ENCODE data around the gene RIT2.

The RIT2 gene

DNA sequence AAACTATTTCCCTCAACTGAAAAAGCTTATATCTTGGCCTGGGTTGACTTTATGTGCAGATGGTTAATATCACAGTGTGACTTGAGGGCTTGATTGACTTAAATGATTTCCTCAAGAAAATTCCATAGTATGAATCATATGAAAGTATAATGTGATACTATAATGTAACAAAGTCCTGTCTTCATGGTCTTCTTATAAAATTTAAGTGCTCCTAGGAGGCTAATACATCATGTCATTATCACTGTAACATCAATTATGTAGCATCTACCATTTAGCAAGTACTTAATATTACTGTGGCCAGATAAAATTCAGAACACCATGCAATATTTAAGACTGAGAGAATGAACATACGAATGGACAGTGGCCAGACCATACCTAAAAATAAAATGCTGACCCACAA lies 276.1 kb downstream of the RIT2 start:
- DNase-seq (ENCODE audit: low spot score in 2 of 2): no peak
- Mint-ChIP-seq H3K4me3 (no peak overlapping the region), H3K4me1 (no peaks in the 10 kb centered on the region), H3K27me3 (no peaks in the 10 kb centered on the region), H3K36me3 (ENCODE audit: insufficient read depth) (no peaks in the 10 kb centered on the region), H3K27ac (ENCODE audit: low read depth) (no peak overlapping the region), H3K9me3 (peaks cover 21% of the 10 kb centered on the region)
- ATAC-seq (replicated peaks; ENCODE audit: extremely low read depth, poor library complexity, severe bottlenecking): no peak

DNA sequence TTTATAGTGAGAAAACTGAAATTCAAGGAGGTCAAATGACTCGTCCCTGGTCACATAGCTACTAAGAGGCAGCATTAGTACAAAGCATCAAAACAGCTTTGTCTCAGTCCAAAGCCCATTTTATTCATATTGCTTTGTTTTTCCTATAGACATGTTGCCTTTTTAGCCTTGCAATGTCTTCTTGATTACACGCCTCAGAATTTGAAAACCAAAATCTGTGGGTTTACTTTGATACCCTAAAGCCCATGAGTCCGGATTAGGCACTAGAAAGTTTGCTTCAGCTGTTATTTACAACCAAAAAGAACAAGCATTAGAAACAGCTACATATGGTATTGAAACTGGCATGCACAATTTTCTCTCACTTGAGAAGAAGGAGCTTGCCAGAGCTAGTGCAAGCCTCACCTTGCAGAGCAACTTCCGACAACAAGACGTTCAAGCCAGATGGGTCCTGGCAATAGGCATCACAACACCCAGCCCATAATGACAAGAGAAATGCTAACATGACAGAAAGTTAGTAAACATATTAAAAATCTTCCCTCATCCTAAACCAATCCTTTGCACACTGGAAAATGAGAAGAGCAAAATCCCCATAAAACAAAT lies 276.8 kb downstream of the RIT2 start:
- Mint-ChIP-seq H3K9me3 (peaks cover 14% of the 10 kb centered on the region), H3K4me1 (no peaks in the 10 kb centered on the region), H3K27me3 (no peaks in the 10 kb centered on the region), H3K27ac (ENCODE audit: low read depth) (no peak overlapping the region), H3K36me3 (ENCODE audit: insufficient read depth) (no peaks in the 10 kb centered on the region), H3K4me3 (no peak overlapping the region)
- ATAC-seq (replicated peaks; ENCODE audit: extremely low read depth, poor library complexity, severe bottlenecking) (no peak), DNase-seq (ENCODE audit: low spot score in 2 of 2) (no peak)

DNA sequence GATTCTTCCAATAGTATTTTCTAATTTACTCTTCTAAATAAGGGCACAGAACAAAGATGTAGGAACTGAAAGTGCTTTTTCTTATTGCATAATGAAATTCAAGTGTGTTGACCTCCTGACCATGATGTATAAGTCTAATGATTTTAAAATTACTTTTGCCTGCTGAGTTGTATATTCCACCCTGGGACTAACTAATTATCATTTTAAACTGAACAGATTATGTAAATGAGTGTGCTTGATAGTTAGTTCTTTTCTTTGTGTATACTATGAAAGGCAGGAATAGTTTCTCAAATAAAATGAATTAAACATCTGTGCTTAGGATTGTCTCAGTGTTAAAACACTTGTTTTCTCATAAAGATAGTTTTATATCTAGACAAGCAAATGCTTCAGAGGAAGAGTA lies 284.5 kb downstream of the RIT2 start:
- ATAC-seq (replicated peaks; ENCODE audit: extremely low read depth, poor library complexity, severe bottlenecking) (no peak), DNase-seq (ENCODE audit: low spot score in 2 of 2) (no peak)
- no peaks in the 10 kb centered on the region for H3K36me3 Mint-ChIP-seq (ENCODE audit: insufficient read depth)
- H3K27ac Mint-ChIP-seq (ENCODE audit: low read depth): no peak overlapping the region
- H3K9me3 Mint-ChIP-seq: peaks cover 12% of the 10 kb centered on the region
- no peaks in the 10 kb centered on the region for H3K27me3 Mint-ChIP-seq
- no peaks in the 10 kb centered on the region for H3K4me1 Mint-ChIP-seq
- H3K4me3 Mint-ChIP-seq: no peak overlapping the region

DNA sequence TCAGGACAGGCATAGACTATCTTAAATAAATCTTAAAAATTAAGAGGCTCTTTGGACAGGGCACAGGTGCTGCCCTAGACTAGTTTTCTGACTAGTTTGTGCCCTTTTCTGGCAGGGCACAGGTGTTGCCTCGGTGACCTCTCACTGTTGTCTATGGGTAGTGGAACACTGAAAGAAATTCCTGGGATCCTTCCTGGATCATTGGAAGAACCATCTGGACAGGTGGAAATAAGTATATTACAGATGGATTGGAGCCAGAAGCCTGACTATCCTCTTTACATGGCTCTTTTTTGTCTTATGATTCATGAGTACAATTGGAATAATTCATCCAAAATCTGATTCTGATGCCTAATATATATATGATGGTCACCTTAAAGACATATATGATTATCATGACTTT lies 286.6 kb downstream of the RIT2 start:
- H3K4me1 Mint-ChIP-seq: no peaks in the 10 kb centered on the region
- H3K4me3 Mint-ChIP-seq: no peak overlapping the region
- DNase-seq (ENCODE audit: low spot score in 2 of 2): no peak
- peaks cover 12% of the 10 kb centered on the region for H3K9me3 Mint-ChIP-seq
- H3K27ac Mint-ChIP-seq (ENCODE audit: low read depth): no peak overlapping the region
- no peaks in the 10 kb centered on the region for H3K27me3 Mint-ChIP-seq
- no peak for ATAC-seq (replicated peaks; ENCODE audit: extremely low read depth, poor library complexity, severe bottlenecking)
- no peaks in the 10 kb centered on the region for H3K36me3 Mint-ChIP-seq (ENCODE audit: insufficient read depth)

DNA sequence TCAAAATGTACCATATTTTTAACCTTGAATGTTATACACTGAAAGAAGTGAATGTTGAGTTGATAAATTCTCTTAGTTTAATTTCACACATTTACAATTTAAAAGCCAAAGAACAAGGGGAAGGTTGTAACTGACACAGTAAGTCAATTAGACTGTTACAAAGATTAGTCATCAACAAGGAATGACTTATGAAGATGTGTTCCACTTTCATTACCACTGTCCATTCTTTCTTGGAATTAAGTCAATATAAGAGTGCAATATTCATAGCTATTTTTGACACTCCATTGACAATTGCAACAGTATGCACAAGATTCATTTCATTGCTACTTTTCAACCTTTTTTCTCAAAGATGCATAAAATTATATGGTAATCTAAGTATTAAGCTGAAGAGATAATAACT lies 291.3 kb downstream of the RIT2 start:
- Mint-ChIP-seq H3K4me1 (no peaks in the 10 kb centered on the region), H3K9me3 (peaks cover 6% of the 10 kb centered on the region), H3K4me3 (no peak overlapping the region), H3K27me3 (no peaks in the 10 kb centered on the region), H3K36me3 (ENCODE audit: insufficient read depth) (no peaks in the 10 kb centered on the region), H3K27ac (ENCODE audit: low read depth) (no peak overlapping the region)
- no peak for ATAC-seq (replicated peaks; ENCODE audit: extremely low read depth, poor library complexity, severe bottlenecking)
- DNase-seq (ENCODE audit: low spot score in 2 of 2): no peak

DNA sequence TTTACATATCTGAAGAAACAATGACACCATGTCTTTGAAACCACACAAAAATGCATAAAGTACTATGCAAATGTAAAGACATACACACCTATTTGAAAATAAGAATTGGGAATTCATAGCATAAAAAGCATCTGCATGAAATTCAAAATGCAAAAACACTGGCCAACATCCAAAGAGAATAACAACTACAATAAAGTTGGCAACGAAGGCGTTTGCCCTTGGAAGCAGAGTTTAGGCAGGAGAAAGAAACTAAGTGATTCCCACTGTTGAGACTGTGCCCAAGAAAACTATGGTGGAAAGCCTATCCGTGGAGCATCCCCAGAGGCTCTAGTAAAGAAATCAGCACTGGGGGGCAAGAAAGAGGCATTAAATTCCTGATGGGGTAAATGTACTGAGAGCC lies 292.8 kb downstream of the RIT2 start:
- Mint-ChIP-seq H3K36me3 (ENCODE audit: insufficient read depth) (no peaks in the 10 kb centered on the region), H3K27me3 (no peaks in the 10 kb centered on the region), H3K9me3 (peaks cover 6% of the 10 kb centered on the region), H3K4me3 (no peak overlapping the region), H3K4me1 (no peaks in the 10 kb centered on the region), H3K27ac (ENCODE audit: low read depth) (no peak overlapping the region)
- no peak for DNase-seq (ENCODE audit: low spot score in 2 of 2)
- ATAC-seq (replicated peaks; ENCODE audit: extremely low read depth, poor library complexity, severe bottlenecking): no peak

DNA sequence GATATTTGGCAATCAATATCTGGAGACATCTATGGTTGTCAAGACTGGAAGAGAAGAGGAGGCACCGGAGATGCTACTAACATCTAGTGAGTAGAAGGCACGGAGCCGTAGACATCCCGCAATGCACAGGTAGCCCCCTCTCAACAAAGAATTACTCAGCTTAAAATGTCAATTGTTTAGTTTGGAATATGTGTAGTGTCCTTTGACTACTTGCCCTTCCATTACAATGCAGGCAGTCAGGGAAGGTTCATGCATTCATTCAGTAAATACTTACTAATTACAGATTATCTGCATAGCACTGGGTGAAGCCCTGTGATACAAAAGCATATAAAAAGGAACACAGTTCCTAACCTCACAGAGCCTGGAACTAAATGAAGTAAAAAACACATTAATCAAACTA lies 294.0 kb downstream of the RIT2 start:
- Mint-ChIP-seq H3K27me3 (no peaks in the 10 kb centered on the region), H3K4me1 (no peaks in the 10 kb centered on the region), H3K4me3 (no peak overlapping the region), H3K36me3 (ENCODE audit: insufficient read depth) (no peaks in the 10 kb centered on the region), H3K9me3 (peaks cover 10% of the 10 kb centered on the region), H3K27ac (ENCODE audit: low read depth) (no peak overlapping the region)
- DNase-seq (ENCODE audit: low spot score in 2 of 2): no peak
- no peak for ATAC-seq (replicated peaks; ENCODE audit: extremely low read depth, poor library complexity, severe bottlenecking)

DNA sequence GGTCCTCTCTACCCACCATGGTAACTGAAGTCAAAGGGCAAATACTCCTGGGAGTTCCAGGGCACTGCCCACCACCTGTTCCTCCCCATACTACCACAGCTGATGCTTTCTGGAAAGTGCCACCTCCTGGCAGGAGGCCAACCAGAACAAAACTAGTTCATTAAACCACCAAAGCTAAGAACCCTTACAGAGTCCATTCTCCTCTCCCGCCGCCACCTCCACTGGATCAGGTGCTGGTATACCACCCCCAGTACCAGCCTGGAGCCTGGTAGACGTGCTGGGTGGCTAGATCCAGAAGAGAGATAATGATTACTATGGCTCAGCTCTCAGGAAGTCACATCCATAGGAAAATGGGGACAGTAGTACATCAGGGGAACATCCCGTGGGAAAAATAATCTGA lies 300.9 kb downstream of the RIT2 start:
- Mint-ChIP-seq H3K36me3 (ENCODE audit: insufficient read depth) (no peaks in the 10 kb centered on the region), H3K4me3 (no peak overlapping the region), H3K4me1 (no peaks in the 10 kb centered on the region), H3K9me3 (peaks cover 20% of the 10 kb centered on the region), H3K27ac (ENCODE audit: low read depth) (no peak overlapping the region), H3K27me3 (no peaks in the 10 kb centered on the region)
- ATAC-seq (replicated peaks; ENCODE audit: extremely low read depth, poor library complexity, severe bottlenecking) (no peak), DNase-seq (ENCODE audit: low spot score in 2 of 2) (no peak)

DNA sequence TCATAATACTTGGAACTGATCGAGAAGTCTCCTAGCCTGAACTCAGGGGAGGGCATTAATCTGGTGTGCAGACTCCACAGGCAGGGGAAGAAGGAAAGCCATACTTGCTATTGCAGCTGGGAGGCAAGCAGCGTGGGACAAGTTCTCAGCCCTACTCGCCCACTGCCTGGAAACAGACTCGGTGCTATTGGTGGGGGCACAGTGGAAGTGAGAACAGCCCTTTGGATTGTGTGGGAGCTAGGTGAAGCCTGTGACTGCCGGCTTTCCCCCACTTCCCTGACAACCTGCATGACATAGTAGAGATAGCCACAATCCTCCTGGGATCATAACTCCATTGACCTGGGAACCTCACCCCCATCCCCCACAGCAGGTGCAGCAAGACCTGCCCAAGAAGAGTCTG lies 301.3 kb downstream of the RIT2 start:
- peaks cover 20% of the 10 kb centered on the region for H3K9me3 Mint-ChIP-seq
- ATAC-seq (replicated peaks; ENCODE audit: extremely low read depth, poor library complexity, severe bottlenecking) (no peak), DNase-seq (ENCODE audit: low spot score in 2 of 2) (no peak)
- no peaks in the 10 kb centered on the region for H3K27me3 Mint-ChIP-seq
- no peak overlapping the region for H3K27ac Mint-ChIP-seq (ENCODE audit: low read depth)
- H3K4me1 Mint-ChIP-seq: no peaks in the 10 kb centered on the region
- H3K36me3 Mint-ChIP-seq (ENCODE audit: insufficient read depth): no peaks in the 10 kb centered on the region
- no peak overlapping the region for H3K4me3 Mint-ChIP-seq

DNA sequence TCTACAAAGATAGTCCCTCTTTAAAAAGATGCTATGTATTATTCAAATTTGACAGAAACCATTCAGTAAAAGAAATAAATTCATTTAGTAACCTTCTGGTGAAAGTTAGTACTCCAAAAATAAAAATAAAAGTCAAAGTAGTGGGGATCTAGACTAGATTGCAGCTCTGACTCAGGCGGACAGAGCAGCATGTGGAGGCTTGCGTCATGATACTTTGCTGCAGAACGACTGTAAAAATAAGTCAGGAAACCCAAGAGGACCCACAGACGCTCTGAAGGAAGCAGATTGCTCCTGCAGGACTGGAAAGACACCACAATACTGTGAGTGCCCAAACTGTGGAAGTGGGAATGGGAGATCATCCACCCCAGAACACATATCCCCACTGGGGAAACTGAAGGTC lies 301.9 kb downstream of the RIT2 start:
- no peak for ATAC-seq (replicated peaks; ENCODE audit: extremely low read depth, poor library complexity, severe bottlenecking)
- no peaks in the 10 kb centered on the region for H3K4me1 Mint-ChIP-seq
- H3K27ac Mint-ChIP-seq (ENCODE audit: low read depth): no peak overlapping the region
- H3K9me3 Mint-ChIP-seq: peaks cover 20% of the 10 kb centered on the region
- no peaks in the 10 kb centered on the region for H3K36me3 Mint-ChIP-seq (ENCODE audit: insufficient read depth)
- no peak for DNase-seq (ENCODE audit: low spot score in 2 of 2)
- no peaks in the 10 kb centered on the region for H3K27me3 Mint-ChIP-seq
- H3K4me3 Mint-ChIP-seq: no peak overlapping the region

DNA sequence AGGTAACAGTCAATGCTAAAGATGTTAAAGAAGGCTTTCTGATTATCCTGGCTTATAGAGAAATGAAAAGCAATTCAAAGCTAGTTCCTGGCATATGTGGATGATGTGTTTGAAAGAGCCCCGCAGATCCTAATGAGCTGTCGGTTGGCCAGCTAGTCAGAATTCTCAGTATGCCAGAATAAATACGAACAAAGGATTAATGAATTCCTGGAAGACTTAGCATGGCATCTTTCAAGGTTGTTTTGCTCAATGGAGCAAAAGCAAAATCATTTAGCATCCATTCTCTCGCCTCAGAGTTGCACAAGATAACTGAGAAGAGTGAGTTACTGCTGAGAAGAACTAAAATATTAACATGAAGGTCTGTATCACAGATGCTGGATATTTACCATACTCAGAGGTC lies 307.6 kb downstream of the RIT2 start:
- Mint-ChIP-seq H3K4me1 (no peaks in the 10 kb centered on the region), H3K4me3 (no peak overlapping the region), H3K36me3 (ENCODE audit: insufficient read depth) (no peaks in the 10 kb centered on the region), H3K27me3 (no peaks in the 10 kb centered on the region), H3K9me3 (peaks cover 9% of the 10 kb centered on the region), H3K27ac (ENCODE audit: low read depth) (no peak overlapping the region)
- ATAC-seq (replicated peaks; ENCODE audit: extremely low read depth, poor library complexity, severe bottlenecking): no peak
- DNase-seq (ENCODE audit: low spot score in 2 of 2): no peak

DNA sequence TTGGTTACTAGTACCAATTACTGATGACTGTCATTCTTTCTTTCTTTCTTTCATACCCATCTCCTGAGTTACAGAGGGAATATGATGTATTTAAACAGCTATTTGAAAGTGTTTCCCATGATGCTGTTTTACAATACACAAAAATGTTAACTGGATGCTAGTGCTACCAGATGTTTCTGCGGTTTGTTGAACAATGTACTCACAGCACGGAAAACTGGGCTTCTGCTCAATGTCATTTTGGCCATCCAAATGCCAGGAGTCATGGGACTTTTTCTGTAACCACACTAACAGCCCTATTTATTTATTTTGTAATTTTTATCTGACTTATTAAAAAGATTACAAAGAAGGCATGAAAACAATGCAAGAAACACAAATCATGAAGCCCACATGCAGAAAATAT lies 313.8 kb downstream of the RIT2 start:
- peaks cover 6% of the 10 kb centered on the region for H3K9me3 Mint-ChIP-seq
- ATAC-seq (replicated peaks; ENCODE audit: extremely low read depth, poor library complexity, severe bottlenecking) (no peak), DNase-seq (ENCODE audit: low spot score in 2 of 2) (no peak)
- H3K36me3 Mint-ChIP-seq (ENCODE audit: insufficient read depth): no peaks in the 10 kb centered on the region
- H3K4me3 Mint-ChIP-seq: no peak overlapping the region
- no peaks in the 10 kb centered on the region for H3K4me1 Mint-ChIP-seq
- H3K27me3 Mint-ChIP-seq: no peaks in the 10 kb centered on the region
- no peak overlapping the region for H3K27ac Mint-ChIP-seq (ENCODE audit: low read depth)

DNA sequence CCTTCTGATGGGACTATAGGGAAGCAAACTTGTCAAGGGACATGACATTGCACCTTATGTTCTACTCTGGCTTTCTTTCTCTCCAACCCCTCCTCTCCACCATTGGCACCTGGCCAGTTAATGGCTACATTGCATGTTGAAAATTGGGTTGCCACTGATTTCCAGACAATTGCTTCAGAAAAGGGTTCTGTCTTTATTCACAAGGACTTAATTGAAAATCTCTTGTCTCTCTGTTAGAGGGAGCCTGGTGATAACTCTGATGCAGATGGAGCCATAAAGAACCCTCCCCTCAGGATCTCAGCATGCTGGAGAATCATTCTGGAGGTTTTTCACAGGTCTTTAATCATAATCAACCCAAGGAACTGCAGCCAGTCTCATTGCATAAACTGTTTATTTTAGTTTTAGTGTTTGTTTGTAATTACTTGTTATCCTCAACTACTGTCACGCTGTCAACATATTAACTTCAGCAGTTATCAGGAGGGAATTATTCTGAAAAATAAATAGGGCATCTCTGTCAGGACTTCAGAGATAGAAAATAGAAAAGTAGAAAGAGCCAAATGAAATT lies 316.8 kb downstream of the RIT2 start:
- Mint-ChIP-seq H3K4me3 (no peak overlapping the region), H3K27me3 (no peaks in the 10 kb centered on the region), H3K36me3 (ENCODE audit: insufficient read depth) (no peaks in the 10 kb centered on the region), H3K27ac (ENCODE audit: low read depth) (no peak overlapping the region), H3K9me3 (peaks cover 6% of the 10 kb centered on the region), H3K4me1 (no peaks in the 10 kb centered on the region)
- ATAC-seq (replicated peaks; ENCODE audit: extremely low read depth, poor library complexity, severe bottlenecking) (no peak), DNase-seq (ENCODE audit: low spot score in 2 of 2) (no peak)
